ENCODE results near the gene SLCO1B3.

GRCh38 chr12:20807192-20808080, 3.1 kb upstream of the SLCO1B3 start:
- TF ChIP-seq REST (IDR thresholded peaks at IDR 0.05; ENCODE audit: insufficient read depth in 1 of 2, low read depth in 2 of 2, low read length in 2 of 2): no peak
- no peak for TF ChIP-seq TAF1 (IDR thresholded peaks at IDR 0.05; ENCODE audit: borderline replicate concordance, insufficient read depth, low read length)
- no peak for TF ChIP-seq SIN3A (IDR thresholded peaks at IDR 0.05; ENCODE audit: borderline replicate concordance, insufficient read depth, low read length)

All from PFSK-1 (cell line).